Measurements from ENCODE around the gene RNU4-1. TPM values are rescaled to one million over a fixed set of nuclear protein-coding genes. Genes with fewer than 3 reads are reported as not detected.

Gene RNU4-1
- polyA plus RNA-seq, 1 experiment = not detected

- no peaks in the 10 kb centered on the region for H3K27me3 ChIP-seq (ENCODE audit: control insufficient read depth, insufficient read depth, low read length)
- no peak for TF ChIP-seq CTCF (IDR thresholded peaks at IDR 0.05; ENCODE audit: low read depth, low read length)
- H3K27ac ChIP-seq (ENCODE audit: low read depth, low read length) = no peak overlapping the region
- no peaks in the 10 kb centered on the region; the same call in 1 of the 2 replicates for H3K9me3 ChIP-seq (ENCODE audit: control insufficient read depth, insufficient read depth, low read length)
- H3K4me3 ChIP-seq (ENCODE audit: low read depth, low read length) = no peak overlapping the region
- no peak for DNase-seq (ENCODE audit: low read depth, low spot score)
- CTCF ChIA-PET = interaction anchor here (0.7 to 4.1 kb wide), 7 partner anchors 13 to 86 kb away, joined by 3 to 31 read pairs (median 8); partner anchors contain the start of genes PXN, RPLP0 and SIRT4
- POLR2A ChIA-PET = interaction anchor here (2.2 kb wide), 1 partner anchor 86 kb away, joined by 18 read pairs; the partner anchor contains the start of gene RPLP0
Observed at GRCh38 chr12:120286768-120287490, 6.1 kb downstream of the RNU4-1 start.

GRCh38 chr12:120284381-120284780 is 8.7 kb downstream of the RNU4-1 start:
- DNase-seq (ENCODE audit: low read depth, low spot score) = no peak
- no peak overlapping the region for H3K4me3 ChIP-seq (ENCODE audit: low read depth, low read length)
- POLR2A ChIA-PET = interaction anchor here (0.9 kb wide), 1 partner anchor 83 kb away, joined by 3 read pairs; the partner anchor contains the start of gene RPLP0
- CTCF ChIA-PET = interaction anchor here (0.8 to 4.5 kb wide), 3 partner anchors 18 to 83 kb away, joined by 8 to 28 read pairs (median 18); partner anchors contain the start of genes PXN and RPLP0
- TF ChIP-seq CTCF (IDR thresholded peaks at IDR 0.05; ENCODE audit: low read depth, low read length) = no peak
- no peak overlapping the region for H3K27ac ChIP-seq (ENCODE audit: low read depth, low read length)
- H3K9me3 ChIP-seq (ENCODE audit: control insufficient read depth, insufficient read depth, low read length) = no peaks in the 10 kb centered on the region; the same call in 1 of the 2 replicates
- H3K27me3 ChIP-seq (ENCODE audit: control insufficient read depth, insufficient read depth, low read length) = no peaks in the 10 kb centered on the region

GRCh38 chr12:120283318-120283717 is 9.7 kb downstream of the RNU4-1 start:
- no peak for DNase-seq (ENCODE audit: low read depth, low spot score)
- no peak overlapping the region for H3K27ac ChIP-seq (ENCODE audit: low read depth, low read length)
- no peak overlapping the region for H3K4me3 ChIP-seq (ENCODE audit: low read depth, low read length)
- CTCF ChIA-PET = interaction anchor here (0.6 to 4.5 kb wide), 3 partner anchors 18 to 82 kb away, joined by 3 to 28 read pairs (median 4); partner anchors contain the start of genes PXN and RPLP0
- H3K27me3 ChIP-seq (ENCODE audit: control insufficient read depth, insufficient read depth, low read length) = no peaks in the 10 kb centered on the region
- peaks cover 5% of the 10 kb centered on the region; the same call in 1 of the 2 replicates for H3K9me3 ChIP-seq (ENCODE audit: control insufficient read depth, insufficient read depth, low read length)
- POLR2A ChIA-PET = interaction anchor here (1.0 to 1.7 kb wide), 2 partner anchors 10 to 82 kb away, joined by 3 to 5 read pairs; partner anchors contain the start of genes RNU4-1 and RPLP0
- no peak for TF ChIP-seq CTCF (IDR thresholded peaks at IDR 0.05; ENCODE audit: low read depth, low read length)

- Histone ChIP-seq H3K4me3 (ENCODE audit: low read depth, low read length) (no peak overlapping the region), H3K27ac (ENCODE audit: low read depth, low read length) (no peak overlapping the region), H3K9me3 (ENCODE audit: control insufficient read depth, insufficient read depth, low read length) (peaks cover 11% of the 10 kb centered on the region; the same call in 1 of the 2 replicates), H3K27me3 (ENCODE audit: control insufficient read depth, insufficient read depth, low read length) (no peaks in the 10 kb centered on the region)
- no peak for DNase-seq (ENCODE audit: low read depth, low spot score)
- TF ChIP-seq CTCF (IDR thresholded peaks at IDR 0.05; ENCODE audit: low read depth, low read length) = no peak
- ChIA-PET POLR2A (interaction anchor here (1.1 kb wide), 1 partner anchor 77 kb away, joined by 15 read pairs; the partner anchor contains the start of gene RPLP0), CTCF (interaction anchor here (0.6 to 0.7 kb wide), 2 partner anchors 50 to 1874 kb away, joined by 3 to 6 read pairs; no protein-coding TSS in a partner anchor)
Observed at GRCh38 chr12:120278137-120279069, 14.6 kb downstream of the RNU4-1 start.
